ENCODE measurements around the gene FITM1. TPM values are rescaled to one million over a fixed set of nuclear protein-coding genes. Genes with fewer than 3 reads are reported as not detected.

Gene FITM1
- total RNA-seq, 1 experiment from 2014 or later: 0.88 TPM

DNA sequence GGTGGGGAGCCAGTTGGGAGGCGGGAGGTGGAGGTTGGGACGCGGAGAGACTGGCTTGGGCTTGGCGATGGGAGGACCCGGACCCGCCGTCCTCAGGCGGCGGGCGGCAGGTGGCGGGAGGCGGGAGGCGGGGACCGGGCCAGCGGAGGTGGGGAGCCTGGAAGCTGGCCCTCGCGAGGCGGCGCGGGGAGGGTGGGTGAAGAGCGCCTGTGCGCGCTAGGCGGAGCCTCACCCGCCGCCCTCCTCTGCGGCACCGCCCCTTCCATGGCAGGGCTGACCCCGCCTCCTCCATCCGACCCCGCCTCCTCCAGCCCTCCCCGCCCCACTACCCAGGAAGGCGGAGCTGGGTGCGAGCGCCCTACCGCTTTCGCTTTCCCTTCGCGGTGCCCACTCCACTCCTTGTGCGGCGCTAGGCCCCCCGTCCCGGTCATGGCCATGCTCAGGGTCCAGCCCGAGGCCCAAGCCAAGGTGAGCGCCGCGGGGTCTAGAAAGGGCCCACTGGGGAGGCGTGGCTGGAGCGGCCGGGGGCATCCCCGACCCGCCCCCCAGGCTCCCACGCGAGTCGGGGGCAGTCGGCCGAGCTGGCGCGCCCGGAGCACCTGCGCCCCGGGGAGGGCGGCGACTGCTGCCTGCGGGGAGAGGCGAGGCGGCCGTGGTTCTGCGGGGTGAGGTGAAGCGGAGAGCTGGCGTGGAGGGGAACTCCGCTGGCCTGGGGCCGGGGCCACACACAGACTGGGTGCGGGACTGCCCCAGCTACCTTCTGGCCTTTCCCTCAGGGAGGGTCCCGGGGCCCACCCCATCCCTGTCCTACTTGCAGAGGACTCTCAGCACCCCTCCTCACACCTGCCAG is 5.6 kb downstream of the FITM1 start, which contains the start of gene PSME1:
Gene PSME1, plus strand, starts transcription at position 361 of the 850 bp plus-strand sequence. Its CDS starts 69 bp downstream, at position 430.
- in situ Hi-C loops (cut with HindIII; ENCODE audit: low sequenced_read_pairs): no loop called here
- DNase-seq (ENCODE audit: low spot score): peak; percentile 96

GRCh38 chr14:24136684-24137528 is 6.4 kb downstream of the FITM1 start:
- in situ Hi-C loops (cut with HindIII; ENCODE audit: low sequenced_read_pairs): no loop called here
- DNase-seq (ENCODE audit: low spot score): peak; percentile 15

DNA sequence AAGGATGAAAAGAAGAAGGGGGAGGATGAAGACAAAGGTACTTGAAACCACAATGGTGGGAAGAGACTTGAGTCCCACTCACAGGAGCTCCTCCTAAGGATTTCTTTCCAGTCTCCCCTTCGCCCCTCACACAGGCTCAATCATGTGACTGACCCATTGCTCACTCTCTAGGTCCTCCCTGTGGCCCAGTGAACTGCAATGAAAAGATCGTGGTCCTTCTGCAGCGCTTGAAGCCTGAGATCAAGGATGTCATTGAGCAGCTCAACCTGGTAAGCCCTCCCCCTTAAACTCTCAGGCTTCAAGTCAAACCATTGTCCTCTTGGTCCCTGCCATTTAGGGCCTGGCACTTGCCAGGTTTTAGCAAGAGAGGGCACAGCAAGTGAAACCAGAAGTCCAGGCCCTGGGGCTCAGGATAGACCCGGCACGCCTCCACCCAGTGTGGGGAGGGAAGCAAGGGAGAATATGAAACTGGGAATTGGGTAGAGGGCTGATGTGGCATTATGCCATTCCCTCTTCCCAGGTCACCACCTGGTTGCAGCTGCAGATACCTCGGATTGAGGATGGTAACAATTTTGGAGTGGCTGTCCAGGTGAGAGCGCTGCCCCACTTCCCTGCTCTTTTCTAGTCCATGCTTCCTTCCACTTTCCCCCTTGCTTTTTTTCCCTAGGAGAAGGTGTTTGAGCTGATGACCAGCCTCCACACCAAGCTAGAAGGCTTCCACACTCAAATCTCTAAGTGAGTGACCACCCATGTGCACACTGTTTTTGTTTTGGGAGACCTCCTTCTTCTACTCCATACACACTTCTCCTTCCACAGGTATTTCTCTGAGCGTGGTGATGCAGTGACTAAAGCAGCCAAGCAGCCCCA is 7.3 kb downstream of the FITM1 start:
- in situ Hi-C loops (cut with HindIII; ENCODE audit: low sequenced_read_pairs): no loop called here
- DNase-seq (ENCODE audit: low spot score): peak; percentile 13

- in situ Hi-C loops (cut with HindIII; ENCODE audit: low sequenced_read_pairs): no loop called here
- DNase-seq (ENCODE audit: low spot score): no peak
Observed at GRCh38 chr14:24138396-24139271, 8.2 kb downstream of the FITM1 start.

- no peak for DNase-seq (ENCODE audit: low spot score)
- in situ Hi-C loops (cut with HindIII; ENCODE audit: low sequenced_read_pairs): no loop called here
Observed at GRCh38 chr14:24139272-24139934, 8.9 kb downstream of the FITM1 start.

DNA sequence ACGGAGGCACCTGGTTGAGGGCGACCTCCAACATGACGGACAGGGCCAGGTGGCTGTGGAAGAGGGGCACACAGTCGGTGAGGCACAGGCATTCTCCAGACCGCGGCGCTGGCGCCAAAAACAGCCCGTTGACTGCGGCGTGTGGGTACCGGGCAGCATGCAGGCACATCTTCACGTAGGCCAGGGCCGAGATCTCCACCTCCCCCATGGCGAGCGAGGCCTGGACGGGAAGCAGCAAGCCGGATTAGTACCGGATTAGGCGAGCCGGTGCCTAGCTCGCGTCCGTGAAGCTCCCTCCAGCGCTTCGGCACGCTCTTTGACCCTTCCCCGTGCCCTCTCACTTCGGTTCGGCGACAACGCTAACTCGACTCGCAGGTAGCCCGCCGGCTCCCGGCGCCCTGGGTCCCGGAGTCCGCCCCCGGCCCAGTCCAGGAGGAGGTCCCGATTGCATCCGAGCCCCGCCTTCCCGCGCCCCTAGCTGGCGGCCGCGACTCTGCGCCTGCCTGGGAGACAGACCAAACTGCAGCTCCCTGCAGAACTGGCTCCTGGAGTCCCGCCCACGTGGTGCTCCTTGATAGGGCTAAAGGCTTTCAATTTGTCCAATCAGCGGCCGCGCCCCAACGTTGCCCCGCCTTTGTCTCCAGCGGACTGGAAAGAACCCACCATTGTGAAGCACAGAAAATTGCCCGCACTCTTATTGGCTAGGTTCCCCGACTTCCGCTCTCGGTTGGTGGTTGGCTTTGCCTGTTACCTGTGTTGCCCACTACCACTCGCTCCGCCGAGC is 10.8 kb downstream of the FITM1 start, which contains the start of gene EMC9:
Gene EMC9, minus strand, starts transcription at position 495 of the 784 bp plus-strand sequence. Its CDS starts 287 bp downstream, at position 208.
- DNase-seq (ENCODE audit: low spot score): peak; percentile 100
- in situ Hi-C loops (cut with HindIII; ENCODE audit: low sequenced_read_pairs): no loop called here

DNA sequence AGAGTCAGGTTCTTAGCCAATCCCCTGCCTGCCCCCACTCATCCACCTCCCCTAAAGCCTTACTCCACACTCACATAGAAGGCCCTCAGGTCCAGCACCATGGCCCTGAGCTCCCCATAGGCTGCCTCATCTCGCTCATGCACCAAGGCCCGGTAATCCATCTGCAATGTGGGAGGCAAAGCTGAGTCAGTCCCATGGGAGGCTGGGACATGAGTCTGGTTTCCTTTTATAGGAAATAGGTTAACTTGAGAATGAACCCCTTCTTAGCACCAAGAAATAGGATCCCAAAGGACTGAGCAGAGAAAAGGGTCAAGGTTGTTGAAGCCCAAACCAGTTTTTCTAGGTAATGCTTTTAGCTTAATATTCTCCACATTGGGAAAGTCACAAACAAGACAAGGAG is 13.1 kb downstream of the FITM1 start:
- no peak for DNase-seq (ENCODE audit: low spot score)
- in situ Hi-C loops (cut with HindIII; ENCODE audit: low sequenced_read_pairs): no loop called here

DNA sequence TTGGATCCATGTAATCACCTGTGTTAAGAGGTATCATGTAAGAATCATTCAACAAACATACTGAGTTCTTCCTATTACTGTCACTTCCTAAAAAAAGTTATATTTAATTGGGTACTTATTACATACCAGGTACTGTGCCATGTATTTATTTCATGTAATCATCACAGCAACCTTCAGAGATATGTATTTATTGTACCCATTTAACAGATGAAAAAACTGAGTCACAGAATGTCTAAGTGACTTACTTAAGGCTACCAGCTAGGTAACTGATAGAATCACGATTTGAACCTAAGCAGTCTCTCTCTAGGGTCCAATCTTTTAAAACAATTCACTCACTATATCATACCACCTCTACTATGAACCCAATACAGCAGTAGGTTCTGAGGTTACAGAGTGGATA is 14.0 kb downstream of the FITM1 start:
- in situ Hi-C loops (cut with HindIII; ENCODE audit: low sequenced_read_pairs): no loop called here
- no peak for DNase-seq (ENCODE audit: low spot score)

- no peak for DNase-seq (ENCODE audit: low spot score)
- in situ Hi-C loops (cut with HindIII; ENCODE audit: low sequenced_read_pairs): no loop called here
Observed at GRCh38 chr14:24145219-24145618, 14.8 kb downstream of the FITM1 start.

DNA sequence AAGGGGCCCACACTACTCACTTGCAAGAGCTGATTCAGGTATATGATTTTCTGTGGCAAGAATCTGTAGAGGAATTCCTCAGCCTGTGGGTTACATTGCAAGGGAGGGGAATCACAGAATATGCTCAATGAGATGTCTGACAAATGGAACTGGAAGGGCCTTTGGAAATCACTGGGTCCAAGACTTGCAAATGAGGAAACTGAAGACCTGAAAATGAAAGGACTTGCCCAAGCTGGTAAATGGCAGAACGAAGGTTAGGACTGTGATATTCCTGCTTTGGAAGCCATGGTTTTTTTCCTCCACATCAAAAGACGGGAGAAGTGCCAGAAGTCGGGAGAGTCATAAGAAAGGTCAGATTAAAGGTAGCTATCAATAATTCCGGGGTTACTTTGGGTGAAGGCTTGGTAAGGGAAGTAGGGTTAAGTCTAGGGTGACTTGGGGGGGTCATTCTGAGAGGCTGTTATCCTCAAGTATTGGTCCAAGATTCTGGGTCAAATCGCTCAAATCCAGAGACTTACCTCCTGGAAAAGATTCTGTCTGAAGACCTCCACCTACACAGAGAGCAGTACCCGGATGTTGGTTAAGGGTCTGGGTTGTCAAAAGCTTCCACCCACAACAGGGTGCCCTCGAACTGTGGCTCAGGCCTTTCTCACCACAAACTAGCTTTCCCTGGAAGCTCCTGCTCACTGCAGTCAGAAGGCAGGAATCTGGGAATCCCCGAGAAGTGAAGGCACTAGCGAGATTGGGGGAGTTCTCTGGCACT is 15.4 kb downstream of the FITM1 start:
- in situ Hi-C loops (cut with HindIII; ENCODE audit: low sequenced_read_pairs): no loop called here
- no peak for DNase-seq (ENCODE audit: low spot score)

DNA sequence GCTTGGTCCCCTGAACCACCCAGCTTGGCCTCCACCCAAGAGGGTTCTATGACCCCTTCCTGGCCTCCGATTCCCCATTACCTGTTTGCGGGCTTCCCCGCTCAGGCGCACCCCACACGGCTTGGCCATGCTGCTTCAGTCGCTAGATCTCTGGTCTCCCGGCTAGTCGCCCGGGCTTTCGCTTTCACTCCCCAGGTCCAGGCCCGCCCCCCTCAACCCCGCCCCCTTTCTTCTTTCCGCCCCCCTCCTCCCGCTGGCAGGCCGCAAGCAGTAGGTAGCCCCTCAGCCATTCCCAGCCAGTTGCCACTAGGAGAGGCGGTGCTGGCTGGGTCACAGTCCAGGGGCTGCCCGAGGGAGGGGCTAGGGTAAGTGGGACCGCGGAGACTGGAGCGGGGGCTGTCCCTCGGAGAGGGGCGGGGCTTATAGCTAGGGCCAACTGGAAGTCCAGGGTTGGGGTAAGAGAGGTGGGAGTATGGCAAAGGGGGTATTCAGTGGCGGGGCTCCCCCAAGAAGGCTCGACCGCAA is 16.1 kb downstream of the FITM1 start, which contains the start of gene PSME2:
Gene PSME2, minus strand, starts transcription at position 158 of the 525 bp plus-strand sequence. Its CDS starts 29 bp downstream, at position 129.
- in situ Hi-C loops (cut with HindIII; ENCODE audit: low sequenced_read_pairs): no loop called here
- DNase-seq (ENCODE audit: low spot score): peak; percentile 85

GRCh38 chr14:24146978-24147760 is 16.7 kb downstream of the FITM1 start, which contains the start of gene RNF31:
Gene RNF31 (plus strand): TSS chr14:24147498. CDS start chr14:24147699, 201 bp downstream.
- DNase-seq (ENCODE audit: low spot score): peak; percentile 100
- in situ Hi-C loops (cut with HindIII; ENCODE audit: low sequenced_read_pairs): no loop called here

DNA sequence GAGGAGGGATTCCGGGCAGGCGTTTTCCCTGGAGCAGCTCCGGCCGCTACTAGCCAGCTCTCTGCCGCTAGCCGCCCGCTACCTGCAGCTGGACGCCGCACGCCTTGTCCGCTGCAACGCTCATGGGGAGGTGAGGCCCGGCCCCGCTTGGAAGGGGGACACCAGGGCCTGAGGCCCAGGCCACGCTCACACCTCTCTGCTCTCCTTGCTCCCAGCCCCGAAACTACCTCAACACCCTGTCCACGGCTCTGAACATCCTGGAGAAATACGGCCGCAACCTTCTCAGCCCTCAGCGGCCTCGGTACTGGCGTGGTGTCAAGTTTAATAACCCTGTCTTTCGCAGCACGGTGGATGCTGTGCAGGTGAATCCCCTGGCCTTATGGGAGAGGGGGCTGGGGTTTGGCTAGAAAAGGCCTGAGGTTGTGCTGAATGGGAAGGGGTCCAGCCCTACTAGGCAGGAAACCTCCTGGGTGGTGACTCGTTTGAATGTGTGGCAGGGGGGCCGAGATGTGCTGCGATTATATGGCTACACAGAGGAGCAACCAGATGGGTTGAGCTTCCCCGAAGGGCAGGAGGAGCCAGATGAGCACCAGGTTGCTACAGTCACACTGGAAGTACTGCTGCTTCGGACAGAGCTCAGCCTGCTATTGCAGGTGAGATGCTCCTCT is 17.4 kb downstream of the FITM1 start:
- DNase-seq (ENCODE audit: low spot score): no peak
- in situ Hi-C loops (cut with HindIII; ENCODE audit: low sequenced_read_pairs): no loop called here

DNA sequence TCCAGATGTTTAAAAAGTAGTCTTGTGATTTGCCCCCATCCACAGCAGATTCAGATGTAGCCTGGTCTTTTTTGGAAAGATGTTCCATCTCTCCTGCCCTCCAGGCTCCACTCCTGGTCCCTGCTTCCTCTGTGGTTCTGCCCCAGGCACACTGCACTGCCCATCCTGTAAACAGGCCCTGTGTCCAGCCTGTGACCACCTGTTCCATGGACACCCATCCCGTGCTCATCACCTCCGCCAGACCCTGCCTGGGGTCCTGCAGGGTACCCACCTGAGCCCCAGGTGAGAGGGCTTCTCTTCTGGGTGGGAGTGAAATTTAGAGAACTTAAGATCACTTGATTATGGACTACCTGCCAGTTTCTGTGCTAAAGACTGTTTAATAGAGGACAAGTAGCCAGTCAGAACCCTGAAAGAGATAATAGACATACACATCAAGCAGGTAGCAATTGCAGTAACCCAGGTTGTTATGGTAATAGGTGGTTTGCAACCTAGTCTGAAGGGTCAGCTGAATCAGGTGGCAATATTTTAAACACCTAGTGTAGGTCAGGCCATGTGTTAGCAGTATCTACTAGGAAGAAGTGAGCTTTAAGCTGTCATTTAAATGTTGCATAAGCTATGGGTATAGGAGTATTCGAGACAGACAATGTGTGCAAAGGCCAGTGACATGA is 19.0 kb downstream of the FITM1 start:
- in situ Hi-C loops (cut with HindIII; ENCODE audit: low sequenced_read_pairs): no loop called here

More for the DNA sequence above, 19.0 kb downstream of the FITM1 start:
- DNase-seq (ENCODE audit: low spot score): no peak

Measured in G401 (cell line).